Coronary artery (tissue), 2 donors: Measurements from ENCODE around the gene PTPN23.

ENCODE experiments used
- DNase-seq: peaks from one replicate; pipeline ENCODE4 v3.0.0-alpha.2; 2017; ENCODE audit warnings: low spot score
- H3K27ac ChIP-seq, 2 donors: fragments of 200-600 bp; sonication (generic); one replicate each; pipeline ENCODE4 v1.5.1; 2016 to 2019
- H3K4me3 ChIP-seq: fragments of 200-600 bp; sonication (generic); 2 replicates; pipeline ENCODE4 v1.5.1; 2016; ENCODE audit warnings: mild to moderate bottlenecking, moderate library complexity
- CTCF ChIP-seq: fragments of 200-600 bp; sonication (generic); IDR thresholded peaks from one replicate; pipeline ENCODE4 v1.5.1; 2019; ENCODE audit warnings: antibody characterized with exemption

Gene PTPN23

GRCh38 chr3:47416041-47416440, 35.2 kb downstream of the PTPN23 start:
- Histone ChIP-seq H3K4me3 (no peak overlapping the region), H3K27ac (no peak overlapping the region)
- no peak for TF ChIP-seq CTCF
- no peak for DNase-seq

- TF ChIP-seq CTCF: no peak
- no peak overlapping the region for H3K4me3 ChIP-seq
- DNase-seq: no peak
- no peak overlapping the region for H3K27ac ChIP-seq
These were observed 37.6 kb downstream of the PTPN23 start for GRCh38 chr3:47418167-47419082.

- TF ChIP-seq CTCF: no peak
- Histone ChIP-seq H3K4me3 (no peak overlapping the region), H3K27ac (no peak overlapping the region)
- DNase-seq: no peak
These were observed 38.5 kb downstream of the PTPN23 start for GRCh38 chr3:47419083-47420043.

GRCh38 chr3:47420044-47420430, 39.2 kb downstream of the PTPN23 start:
- no peak overlapping the region for H3K27ac ChIP-seq
- no peak overlapping the region for H3K4me3 ChIP-seq
- TF ChIP-seq CTCF: no peak
- DNase-seq: no peak

GRCh38 chr3:47420511-47421484, 40.0 kb downstream of the PTPN23 start:
- TF ChIP-seq CTCF: peak; percentile 95
- no peak for DNase-seq
- Histone ChIP-seq H3K4me3 (peak overlapping the region; percentile 6), H3K27ac (peak overlapping the region; percentile 1 to 77)
